Mucosa of stomach (tissue), 1 donor: ENCODE data around the gene ZNF324.
A peak's percentile ranks its signal among the peaks of the same experiment; 100 is the strongest.
"Not testable (repeated sequence)": the region's sequence is repeated elsewhere in the genome, so short reads cannot be mapped to it uniquely, and the experiment has no call there.

ENCODE experiments used
- H3K27me3 ChIP-seq: one replicate; pipeline ENCODE4 v1.7.0; 2013; ENCODE audit warnings: mild to moderate bottlenecking, low read length; ENCODE audit not compliant: control insufficient read depth, insufficient read depth
- H3K36me3 ChIP-seq: one replicate; pipeline ENCODE4 v1.7.0; 2013; ENCODE audit warnings: low read length; ENCODE audit not compliant: control insufficient read depth, insufficient read depth
- H3K4me1 ChIP-seq: one replicate; pipeline ENCODE4 v1.7.0; 2013; ENCODE audit warnings: mild to moderate bottlenecking, low read length; ENCODE audit not compliant: control insufficient read depth, insufficient read depth
- H3K4me3 ChIP-seq: one replicate; pipeline ENCODE4 v1.7.0; 2013; ENCODE audit warnings: low read length
- H3K9ac ChIP-seq: one replicate; pipeline ENCODE4 v1.7.0; 2013; ENCODE audit warnings: mild to moderate bottlenecking, low read length, moderate library complexity
- H3K9me3 ChIP-seq: one replicate; pipeline ENCODE4 v1.7.0; 2013; ENCODE audit warnings: mild to moderate bottlenecking, low read length, moderate library complexity; ENCODE audit not compliant: control insufficient read depth
- donor health status: Pancreatic carcinoma.

ZNF324 gene

GRCh38 chr19:58453743-58454142 is 13.1 kb upstream of the ZNF324 start:
- Histone ChIP-seq H3K9me3 (no peaks in the 10 kb centered on the region), H3K27me3 (peaks cover 6% of the 10 kb centered on the region), H3K4me1 (peaks cover 4% of the 10 kb centered on the region), H3K36me3 (no peaks in the 10 kb centered on the region), H3K9ac (no peak overlapping the region), H3K4me3 (no peak overlapping the region)

DNA sequence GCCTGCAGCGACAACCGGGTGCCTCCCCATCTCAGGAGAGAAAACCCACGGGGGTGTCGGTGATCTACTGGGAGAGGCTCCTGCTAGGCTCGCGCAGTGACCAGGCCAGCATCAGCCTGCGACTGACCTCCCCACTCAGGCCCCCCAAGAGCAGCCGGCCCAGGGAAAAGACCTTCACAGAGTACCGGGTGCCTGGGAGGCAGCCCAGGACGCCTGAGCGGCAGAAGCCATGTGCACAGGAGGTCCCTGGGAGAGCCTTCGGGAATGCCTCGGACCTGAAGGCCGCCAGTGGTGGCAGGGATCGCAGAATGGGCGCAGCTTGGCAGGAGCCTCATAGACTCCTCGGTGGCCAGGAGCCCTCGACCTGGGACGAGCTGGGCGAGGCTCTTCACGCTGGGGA is 11.6 kb upstream of the ZNF324 start:
- H3K36me3 ChIP-seq: no peaks in the 10 kb centered on the region
- H3K9me3 ChIP-seq: no peaks in the 10 kb centered on the region
- H3K27me3 ChIP-seq: no peaks in the 10 kb centered on the region
- H3K4me1 ChIP-seq: peaks cover 4% of the 10 kb centered on the region
- H3K4me3 ChIP-seq: no peak overlapping the region
- H3K9ac ChIP-seq: no peak overlapping the region

DNA sequence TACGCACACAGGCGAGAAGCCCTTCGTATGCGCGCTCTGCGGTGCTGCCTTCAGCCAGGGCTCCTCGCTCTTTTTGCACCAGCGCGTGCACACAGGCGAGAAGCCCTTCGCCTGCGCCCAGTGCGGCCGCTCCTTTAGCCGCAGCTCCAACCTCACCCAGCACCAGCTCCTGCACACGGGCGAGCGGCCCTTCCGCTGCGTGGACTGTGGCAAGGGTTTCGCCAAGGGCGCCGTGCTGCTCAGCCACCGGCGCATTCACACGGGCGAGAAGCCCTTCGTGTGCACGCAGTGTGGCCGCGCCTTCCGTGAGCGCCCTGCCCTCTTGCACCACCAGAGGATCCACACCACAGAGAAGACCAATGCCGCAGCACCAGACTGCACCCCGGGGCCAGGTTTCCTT is 10.8 kb upstream of the ZNF324 start:
- no peaks in the 10 kb centered on the region for H3K27me3 ChIP-seq
- H3K4me3 ChIP-seq: no peak overlapping the region
- no peaks in the 10 kb centered on the region for H3K36me3 ChIP-seq
- H3K9me3 ChIP-seq: no peaks in the 10 kb centered on the region
- H3K4me1 ChIP-seq: peaks cover 4% of the 10 kb centered on the region
- H3K9ac ChIP-seq: no peak overlapping the region

DNA sequence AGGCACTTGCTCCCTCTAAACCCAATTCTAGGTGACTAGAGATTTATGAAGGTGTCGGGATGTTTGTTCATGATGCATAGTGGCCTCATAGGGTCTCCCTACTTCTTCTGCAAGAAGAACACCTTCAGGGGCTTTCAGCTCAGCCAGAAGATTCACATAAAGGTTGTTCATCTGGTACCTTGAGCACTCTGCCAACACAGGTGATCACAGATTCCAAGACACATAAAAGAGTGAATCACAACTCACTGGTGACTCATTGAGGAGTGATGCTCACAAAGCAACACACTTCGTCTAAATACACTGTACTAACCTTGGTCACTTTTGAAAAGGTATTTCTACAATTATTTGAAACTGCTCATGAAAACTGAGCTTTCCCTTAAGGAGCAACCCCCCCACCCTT is 6.8 kb upstream of the ZNF324 start:
- Histone ChIP-seq H3K9me3 (no peaks in the 10 kb centered on the region), H3K4me1 (no peaks in the 10 kb centered on the region), H3K36me3 (no peaks in the 10 kb centered on the region), H3K27me3 (no peaks in the 10 kb centered on the region), H3K9ac (no peak overlapping the region), H3K4me3 (no peak overlapping the region)

GRCh38 chr19:58466089-58466759 is 656 bp upstream of the ZNF324 start:
- Histone ChIP-seq H3K27me3 (no peaks in the 10 kb centered on the region), H3K4me3 (peak overlapping the region; percentile 74), H3K4me1 (peaks cover 12% of the 10 kb centered on the region), H3K9ac (peak overlapping the region; percentile 84), H3K9me3 (no peaks in the 10 kb centered on the region), H3K36me3 (no peaks in the 10 kb centered on the region)

DNA sequence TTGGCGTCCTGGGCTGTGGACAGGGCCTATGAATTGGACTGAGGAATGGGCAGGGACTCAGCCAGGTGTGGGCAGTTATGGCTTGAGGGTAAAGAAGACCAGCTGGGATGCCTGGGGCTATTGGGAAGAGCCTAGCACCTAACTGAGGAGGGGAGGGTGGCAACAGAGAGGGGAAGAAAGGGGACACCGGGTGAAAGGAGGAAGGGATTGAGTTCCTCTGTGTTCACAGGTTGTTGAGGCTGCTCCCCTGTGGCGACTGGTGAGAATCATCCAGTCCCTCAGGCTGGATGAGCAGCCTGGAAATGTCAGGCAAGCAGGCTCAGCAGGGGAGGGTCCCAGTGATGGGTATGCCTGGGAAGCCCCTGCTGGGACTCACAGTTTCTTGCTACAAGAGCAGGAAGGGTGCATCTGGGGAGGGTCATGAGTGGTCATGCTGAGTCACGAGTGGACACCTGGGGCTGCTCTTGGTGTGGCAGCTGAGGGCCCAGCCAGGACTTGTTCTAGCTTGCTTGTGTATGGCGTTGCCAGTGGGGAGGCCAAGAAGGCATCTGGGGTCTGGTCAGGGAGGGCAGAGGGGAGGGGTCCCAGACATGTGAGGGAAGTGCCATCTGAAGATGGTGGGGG is 1.4 kb downstream of the ZNF324 start:
- Histone ChIP-seq H3K4me3 (no peak overlapping the region), H3K9ac (no peak overlapping the region), H3K9me3 (no peaks in the 10 kb centered on the region), H3K27me3 (no peaks in the 10 kb centered on the region), H3K36me3 (no peaks in the 10 kb centered on the region), H3K4me1 (peaks cover 12% of the 10 kb centered on the region)

GRCh38 chr19:58469241-58470013 is 2.5 kb downstream of the ZNF324 start:
- Histone ChIP-seq H3K9me3 (no peaks in the 10 kb centered on the region), H3K36me3 (no peaks in the 10 kb centered on the region)

GRCh38 chr19:58470837-58471543 is 4.1 kb downstream of the ZNF324 start:
- not testable (repeated sequence) for H3K4me3 ChIP-seq, H3K36me3 ChIP-seq, H3K27me3 ChIP-seq, H3K9me3 ChIP-seq, H3K9ac ChIP-seq
- H3K4me1 ChIP-seq: peaks cover 12% of the 10 kb centered on the region

More at GRCh38 chr19:58469241-58470013, 2.5 kb downstream of the ZNF324 start:
- Histone ChIP-seq H3K27me3 (no peaks in the 10 kb centered on the region), H3K9ac (no peak overlapping the region), H3K4me1 (peaks cover 12% of the 10 kb centered on the region), H3K4me3 (no peak overlapping the region)

GRCh38 chr19:58471736-58472135 is 4.9 kb downstream of the ZNF324 start:
- H3K9ac ChIP-seq: no peak overlapping the region
- no peaks in the 10 kb centered on the region for H3K36me3 ChIP-seq
- H3K9me3 ChIP-seq: no peaks in the 10 kb centered on the region
- H3K4me3 ChIP-seq: no peak overlapping the region
- H3K4me1 ChIP-seq: peaks cover 17% of the 10 kb centered on the region
- H3K27me3 ChIP-seq: no peaks in the 10 kb centered on the region

DNA sequence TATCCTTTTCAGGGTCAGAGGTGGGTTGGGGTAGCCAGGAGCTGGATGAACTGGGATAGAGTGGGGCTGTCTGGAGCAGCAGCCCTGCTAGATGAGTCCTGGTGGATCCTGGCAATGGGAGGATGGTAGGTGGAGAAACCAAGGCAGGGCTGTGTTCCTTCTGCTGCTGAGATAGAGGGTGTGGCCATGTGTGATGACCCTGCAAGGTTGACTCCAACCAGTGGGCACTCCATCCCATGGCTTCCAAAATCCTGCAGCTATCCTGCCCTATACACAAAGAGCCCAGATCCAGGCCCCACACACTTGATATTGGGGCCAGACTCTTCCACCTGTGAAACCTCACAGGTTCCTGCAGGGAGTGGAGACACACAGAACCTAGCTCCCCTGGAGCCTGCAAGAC is 6.9 kb downstream of the ZNF324 start:
- no peak overlapping the region for H3K4me3 ChIP-seq
- H3K4me1 ChIP-seq: peaks cover 11% of the 10 kb centered on the region
- H3K27me3 ChIP-seq: no peaks in the 10 kb centered on the region
- no peaks in the 10 kb centered on the region for H3K36me3 ChIP-seq
- H3K9ac ChIP-seq: no peak overlapping the region
- H3K9me3 ChIP-seq: no peaks in the 10 kb centered on the region

DNA sequence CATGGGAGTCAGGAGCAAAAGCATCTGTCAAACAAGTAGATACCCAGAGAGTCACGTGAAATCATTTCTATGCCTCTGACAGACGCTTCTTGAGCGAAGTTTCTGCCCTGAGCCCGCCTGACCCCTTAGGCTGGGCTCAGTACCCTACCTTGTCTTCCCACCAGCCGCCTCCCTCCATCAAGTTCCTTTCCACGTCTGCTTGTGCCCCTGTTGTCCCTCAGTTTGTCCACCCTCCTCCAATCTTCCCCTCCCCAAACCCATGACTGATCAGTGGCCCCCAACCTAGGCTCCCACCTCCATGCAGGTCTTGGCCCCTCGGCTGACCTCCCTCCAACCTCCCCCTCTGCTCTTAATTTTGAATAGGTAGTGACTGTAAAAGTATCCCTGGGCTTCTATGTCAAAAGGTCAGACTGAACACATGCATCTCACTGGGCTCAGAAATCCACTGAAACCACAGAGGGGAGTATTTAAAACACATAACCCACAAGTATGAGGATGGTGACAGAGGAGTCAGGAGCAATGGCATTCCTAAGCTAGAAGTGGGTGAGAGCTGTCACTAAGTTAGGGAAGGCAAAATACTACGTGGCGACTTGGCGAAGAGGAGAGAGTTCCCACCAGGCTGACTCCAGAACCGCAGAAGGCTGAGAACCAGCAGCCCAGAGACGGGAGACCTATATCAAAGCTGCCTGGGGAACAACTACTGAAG is 7.6 kb downstream of the ZNF324 start:
- no peak overlapping the region for H3K9ac ChIP-seq
- H3K4me1 ChIP-seq: peaks cover 11% of the 10 kb centered on the region
- no peaks in the 10 kb centered on the region for H3K9me3 ChIP-seq
- no peaks in the 10 kb centered on the region for H3K27me3 ChIP-seq
- no peak overlapping the region for H3K4me3 ChIP-seq
- H3K36me3 ChIP-seq: no peaks in the 10 kb centered on the region
